ENCODE measurements around the gene MCOLN3.

The MCOLN3 gene, protein sequence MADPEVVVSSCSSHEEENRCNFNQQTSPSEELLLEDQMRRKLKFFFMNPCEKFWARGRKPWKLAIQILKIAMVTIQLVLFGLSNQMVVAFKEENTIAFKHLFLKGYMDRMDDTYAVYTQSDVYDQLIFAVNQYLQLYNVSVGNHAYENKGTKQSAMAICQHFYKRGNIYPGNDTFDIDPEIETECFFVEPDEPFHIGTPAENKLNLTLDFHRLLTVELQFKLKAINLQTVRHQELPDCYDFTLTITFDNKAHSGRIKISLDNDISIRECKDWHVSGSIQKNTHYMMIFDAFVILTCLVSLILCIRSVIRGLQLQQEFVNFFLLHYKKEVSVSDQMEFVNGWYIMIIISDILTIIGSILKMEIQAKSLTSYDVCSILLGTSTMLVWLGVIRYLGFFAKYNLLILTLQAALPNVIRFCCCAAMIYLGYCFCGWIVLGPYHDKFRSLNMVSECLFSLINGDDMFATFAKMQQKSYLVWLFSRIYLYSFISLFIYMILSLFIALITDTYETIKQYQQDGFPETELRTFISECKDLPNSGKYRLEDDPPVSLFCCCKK

DNA sequence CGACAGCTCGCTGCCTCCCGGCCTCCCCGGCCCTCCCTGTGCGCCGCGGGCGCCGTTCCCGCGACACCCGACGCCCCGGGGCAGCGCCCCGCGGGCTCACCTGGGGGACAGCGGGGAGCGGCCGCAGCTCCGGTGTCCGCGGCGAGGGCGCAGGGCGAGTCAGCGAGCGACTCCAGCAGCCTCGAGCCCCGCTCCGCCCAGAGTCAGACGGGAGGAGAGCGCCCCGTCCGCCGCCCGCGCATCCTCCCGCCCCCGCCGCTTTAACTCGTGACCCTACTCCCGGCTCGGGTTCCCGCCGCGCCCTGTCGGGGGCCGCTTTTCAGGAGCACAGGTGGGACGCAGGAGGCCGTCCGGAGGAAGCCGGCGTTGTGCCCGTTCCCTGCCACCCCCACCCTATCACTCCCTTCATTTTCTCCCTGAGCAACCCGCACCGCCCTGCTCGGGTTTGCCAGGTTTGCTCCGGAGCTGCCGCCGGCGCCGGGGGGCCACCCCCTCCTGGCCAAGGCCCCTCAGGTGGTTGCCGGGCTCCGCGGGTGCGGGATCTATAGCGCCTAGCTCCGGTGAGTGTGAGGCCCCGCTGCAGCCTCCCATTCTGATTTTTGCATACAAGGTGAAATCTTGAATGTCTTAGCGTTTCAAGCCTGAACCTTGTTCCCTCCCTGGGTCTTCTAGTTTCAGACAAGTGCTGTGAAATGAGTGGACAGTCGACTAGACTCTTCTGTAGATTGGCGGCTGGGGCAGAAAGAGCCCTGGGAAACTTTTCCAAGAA is at the start of gene MCOLN3:
MCOLN3 (minus strand) TSS at position 205 of the 769 bp plus-strand sequence. CDS start 3,140 bp downstream, outside the sequence.
- peak; percentile 64 for DNase-seq (ENCODE audit: extremely low read depth, insufficient read length)
- no peaks in the 10 kb centered on the region for H3K36me3 ChIP-seq (ENCODE audit: control insufficient read depth, insufficient read depth, low read length)
- H3K27me3 ChIP-seq (replicated peaks; ENCODE audit: control insufficient read depth, insufficient read depth, low read length): no peaks in the 10 kb centered on the region
- TF ChIP-seq CTCF (IDR thresholded peaks at IDR 0.05; ENCODE audit: insufficient read depth, low read length, poor library complexity, severe bottlenecking): no peak
- H3K4me3 ChIP-seq (replicated peaks; ENCODE audit: low read depth, low read length): peak within 1 kb of the TSS; percentile 65

GRCh38 chr1:85093644-85094043 is 45.3 kb upstream of the MCOLN3 start:
- DNase-seq (ENCODE audit: extremely low read depth, insufficient read length): no peak
- H3K36me3 ChIP-seq (ENCODE audit: control insufficient read depth, insufficient read depth, low read length): no peaks in the 10 kb centered on the region
- no peak for TF ChIP-seq CTCF (IDR thresholded peaks at IDR 0.05; ENCODE audit: insufficient read depth, low read length, poor library complexity, severe bottlenecking)
- no peaks in the 10 kb centered on the region for H3K27me3 ChIP-seq (replicated peaks; ENCODE audit: control insufficient read depth, insufficient read depth, low read length)
- no peak overlapping the region for H3K4me3 ChIP-seq (replicated peaks; ENCODE audit: low read depth, low read length)

- Histone ChIP-seq H3K36me3 (ENCODE audit: control insufficient read depth, insufficient read depth, low read length) (no peaks in the 10 kb centered on the region), H3K27me3 (replicated peaks; ENCODE audit: control insufficient read depth, insufficient read depth, low read length) (no peaks in the 10 kb centered on the region), H3K4me3 (replicated peaks; ENCODE audit: low read depth, low read length) (no peak overlapping the region)
- DNase-seq (ENCODE audit: extremely low read depth, insufficient read length): no peak
- no peak for TF ChIP-seq CTCF (IDR thresholded peaks at IDR 0.05; ENCODE audit: insufficient read depth, low read length, poor library complexity, severe bottlenecking)
These were observed 43.5 kb upstream of the MCOLN3 start for GRCh38 chr1:85091671-85092280.

- no peaks in the 10 kb centered on the region for H3K36me3 ChIP-seq (ENCODE audit: control insufficient read depth, insufficient read depth, low read length)
- no peak for TF ChIP-seq CTCF (IDR thresholded peaks at IDR 0.05; ENCODE audit: insufficient read depth, low read length, poor library complexity, severe bottlenecking)
- no peaks in the 10 kb centered on the region for H3K27me3 ChIP-seq (replicated peaks; ENCODE audit: control insufficient read depth, insufficient read depth, low read length)
- no peak for DNase-seq (ENCODE audit: extremely low read depth, insufficient read length)
- H3K4me3 ChIP-seq (replicated peaks; ENCODE audit: low read depth, low read length): no peak overlapping the region
These were observed 41.9 kb upstream of the MCOLN3 start for GRCh38 chr1:85090225-85090624.

DNA sequence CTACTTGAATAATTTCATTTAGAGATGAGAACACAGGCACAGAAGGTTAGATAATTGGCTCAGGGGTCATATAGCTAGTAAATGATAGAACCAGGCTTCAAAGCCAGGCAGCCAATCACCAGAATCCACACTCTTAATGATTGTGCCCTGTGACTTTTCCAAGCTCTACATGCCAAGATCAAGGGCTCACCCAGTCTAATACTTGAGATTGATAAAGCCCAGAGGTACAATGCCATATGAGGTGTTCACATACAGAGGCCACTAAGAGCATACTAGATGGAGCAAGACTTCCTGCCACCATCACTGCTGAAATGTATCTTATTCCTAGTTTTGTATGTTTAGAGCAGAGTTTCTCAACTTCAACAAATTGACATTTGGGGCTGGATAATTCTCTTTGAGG is 40.9 kb upstream of the MCOLN3 start:
- no peaks in the 10 kb centered on the region for H3K36me3 ChIP-seq (ENCODE audit: control insufficient read depth, insufficient read depth, low read length)
- no peaks in the 10 kb centered on the region for H3K27me3 ChIP-seq (replicated peaks; ENCODE audit: control insufficient read depth, insufficient read depth, low read length)
- DNase-seq (ENCODE audit: extremely low read depth, insufficient read length): no peak
- H3K4me3 ChIP-seq (replicated peaks; ENCODE audit: low read depth, low read length): no peak overlapping the region
- no peak for TF ChIP-seq CTCF (IDR thresholded peaks at IDR 0.05; ENCODE audit: insufficient read depth, low read length, poor library complexity, severe bottlenecking)
